HG02623 (cell line): Measurements from ENCODE around the gene CFAP46.
"Not testable (repeated sequence)": the region's sequence is repeated elsewhere in the genome, so short reads cannot be mapped to it uniquely, and the experiment has no call there.

Experiments
- ATAC-seq: cut with Tn5 transposase; IDR thresholded peaks from one replicate; pipeline ENCODE4 v1.9.1; 2021; ENCODE audit warnings: moderate library complexity; ENCODE audit not compliant: unreplicated experiment

The CFAP46 gene

DNA sequence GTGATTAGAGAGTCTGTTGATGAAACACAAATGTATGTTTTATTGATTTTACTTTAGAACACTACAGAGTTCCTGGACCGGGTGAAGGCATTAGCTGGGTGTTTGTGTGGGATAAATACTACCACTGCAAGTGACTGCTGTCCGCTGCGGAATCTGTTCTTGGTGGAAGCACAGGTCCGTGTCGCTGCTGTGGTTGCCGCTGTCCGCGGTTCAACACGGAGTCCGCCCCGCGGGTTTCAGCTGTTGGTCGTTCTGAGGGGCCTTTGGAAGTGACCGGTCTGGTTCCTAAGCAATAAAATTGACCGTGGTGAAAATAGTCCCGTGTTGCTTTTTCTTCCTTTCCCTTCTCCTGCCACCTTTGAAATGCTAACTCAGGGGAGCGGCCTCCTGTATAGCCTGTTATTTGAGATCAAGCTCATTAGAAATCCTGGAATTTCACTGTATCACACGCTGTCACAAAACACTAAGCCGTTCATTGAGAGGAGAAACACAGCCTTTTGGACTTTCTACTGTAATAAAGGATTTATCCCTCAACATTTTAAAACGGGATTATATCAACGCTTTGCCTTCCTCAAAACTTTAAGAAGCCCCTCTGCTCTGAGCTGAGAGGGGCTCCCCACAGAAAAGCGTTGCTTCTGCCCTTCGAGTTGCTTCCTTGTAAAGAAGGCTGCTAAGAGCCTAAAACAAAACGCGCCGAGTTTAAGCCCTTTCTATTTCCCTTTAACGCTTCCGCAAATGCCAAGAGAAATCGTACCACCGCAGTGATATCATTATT lies 159.0 kb downstream of the CFAP46 start:
- no peak for ATAC-seq

DNA sequence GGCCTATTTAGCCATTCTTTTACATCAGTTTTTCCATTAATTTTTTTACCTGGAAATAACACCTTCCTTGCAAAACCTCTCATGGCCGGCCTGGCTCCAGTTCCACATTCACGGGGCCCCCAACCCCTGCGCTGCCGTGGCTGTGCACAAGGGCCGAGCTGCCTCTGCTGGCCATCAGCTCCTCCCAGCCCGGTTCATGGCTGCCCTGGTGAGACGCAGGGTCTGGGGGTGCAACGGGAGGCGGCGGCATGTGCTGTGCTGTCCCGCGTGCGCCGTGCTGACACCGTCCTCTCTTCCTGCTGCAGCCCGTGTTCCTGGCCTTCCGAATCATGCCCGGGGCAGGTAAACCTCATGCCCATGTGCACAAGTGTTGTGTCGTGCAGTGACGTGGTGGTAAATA lies 160.8 kb downstream of the CFAP46 start:
- ATAC-seq: no peak

DNA sequence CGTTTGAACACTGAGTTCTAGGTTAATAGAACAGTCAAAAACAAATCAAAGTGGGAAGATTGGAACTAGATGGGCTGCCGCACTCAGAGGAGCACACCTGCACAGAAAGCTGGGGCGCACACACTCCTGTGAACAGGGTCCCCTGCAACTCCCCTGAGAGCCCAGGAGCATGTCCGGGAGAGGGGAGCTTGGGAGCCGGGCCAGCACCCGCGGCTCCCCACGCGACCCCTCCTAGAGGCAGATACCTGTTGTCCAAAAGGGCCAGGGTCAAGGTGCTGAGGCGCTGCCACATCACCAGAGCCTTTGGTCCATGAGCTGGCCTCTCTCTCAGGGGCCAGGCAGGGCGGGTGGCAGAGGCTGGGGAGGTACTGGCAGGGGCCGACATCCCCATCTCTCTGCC lies 162.0 kb downstream of the CFAP46 start:
- no peak for ATAC-seq

DNA sequence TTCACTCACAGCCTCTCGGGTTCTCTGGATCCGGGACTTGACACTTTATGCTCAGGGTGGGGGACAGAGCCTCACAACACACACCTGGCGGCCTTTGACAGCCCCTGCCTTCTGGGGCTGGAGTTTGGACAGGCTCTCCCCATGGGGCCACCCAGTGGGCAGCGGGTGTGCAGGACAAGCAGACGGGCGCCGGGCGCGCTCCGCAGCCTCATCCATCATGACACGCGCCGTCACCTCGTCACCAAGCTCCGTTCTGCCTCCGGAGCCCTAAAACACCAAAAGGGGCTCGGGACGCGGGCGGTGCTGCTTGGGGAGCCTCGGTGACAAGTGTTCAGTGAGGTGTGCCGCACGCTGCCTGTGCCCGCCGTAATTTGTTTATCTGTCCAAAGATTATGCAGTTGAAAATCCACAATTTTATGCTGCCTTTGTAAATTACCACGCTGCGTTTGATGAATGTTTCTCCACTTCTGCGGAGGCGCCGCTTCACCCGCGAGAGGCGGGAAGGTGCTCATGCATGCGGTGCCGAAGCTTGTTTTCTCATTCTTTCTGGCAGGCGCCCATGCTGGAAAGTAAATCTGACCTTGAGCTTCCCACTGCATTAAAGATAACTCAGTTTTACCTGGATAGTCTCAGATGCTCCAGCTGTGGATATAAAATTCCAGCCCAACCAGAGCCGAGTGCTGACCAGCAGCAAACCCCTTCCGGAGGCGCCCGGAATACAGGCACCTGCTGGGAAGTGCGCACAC lies 162.6 kb downstream of the CFAP46 start:
- no peak for ATAC-seq

DNA sequence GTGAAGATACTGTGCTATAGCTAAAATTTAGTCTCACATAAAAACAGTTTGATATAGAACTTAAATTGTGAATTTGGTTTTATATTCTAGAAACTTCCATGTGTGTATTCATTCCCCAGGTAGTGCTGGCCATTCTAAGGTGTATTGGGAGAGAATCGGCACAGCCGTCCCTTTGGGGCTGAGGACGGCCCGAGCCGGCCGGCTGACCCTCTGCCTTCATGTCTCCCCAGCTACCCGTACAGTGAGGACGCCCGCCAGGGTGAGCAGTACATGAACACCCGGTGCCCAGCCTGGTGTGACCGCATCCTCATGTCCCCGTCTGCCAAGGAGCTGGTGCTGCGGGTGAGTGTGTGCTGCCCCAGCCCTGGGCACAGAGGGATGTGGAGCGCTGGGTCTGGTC lies 164.9 kb downstream of the CFAP46 start:
- ATAC-seq: no peak

DNA sequence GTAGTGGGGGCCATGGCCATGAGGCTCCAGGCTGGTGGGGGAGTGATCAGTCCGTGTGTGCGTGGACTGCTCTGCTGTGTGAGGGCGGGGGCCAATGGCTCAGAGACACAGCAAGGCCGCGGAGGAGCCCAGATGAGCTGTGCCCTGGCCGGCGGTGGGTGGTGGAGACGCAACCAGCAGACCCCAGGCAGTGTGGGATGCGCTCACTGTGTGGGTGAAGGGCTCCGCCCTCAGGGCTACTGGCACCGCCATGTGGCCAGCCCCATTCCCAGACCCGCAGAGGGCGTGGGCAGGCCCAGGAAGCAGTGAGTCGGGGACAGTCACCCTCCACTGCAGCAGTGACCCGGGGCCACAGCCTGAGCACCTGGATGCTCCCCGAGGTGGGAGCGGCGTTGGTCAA lies 165.5 kb downstream of the CFAP46 start:
- ATAC-seq: no peak

DNA sequence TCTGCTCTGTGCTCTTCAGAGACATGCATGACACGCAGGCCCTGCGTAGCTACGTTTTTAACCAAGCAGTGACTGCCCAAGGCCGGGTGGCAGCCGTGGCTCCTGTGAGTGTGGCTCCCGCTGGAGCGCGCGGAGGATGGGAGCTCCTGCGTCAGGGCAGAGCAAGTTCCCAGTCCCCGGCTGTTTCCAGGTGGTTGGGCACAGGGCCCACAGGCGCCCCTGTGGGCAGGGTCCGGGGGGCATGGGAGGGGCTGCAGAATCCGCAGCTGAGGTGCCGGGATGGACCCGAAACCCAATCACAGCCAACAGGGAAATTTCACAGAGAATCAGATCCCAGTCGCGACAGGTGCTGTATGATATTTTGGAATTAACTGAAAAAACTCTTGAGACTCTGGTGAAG lies 166.2 kb downstream of the CFAP46 start:
- ATAC-seq: no peak

DNA sequence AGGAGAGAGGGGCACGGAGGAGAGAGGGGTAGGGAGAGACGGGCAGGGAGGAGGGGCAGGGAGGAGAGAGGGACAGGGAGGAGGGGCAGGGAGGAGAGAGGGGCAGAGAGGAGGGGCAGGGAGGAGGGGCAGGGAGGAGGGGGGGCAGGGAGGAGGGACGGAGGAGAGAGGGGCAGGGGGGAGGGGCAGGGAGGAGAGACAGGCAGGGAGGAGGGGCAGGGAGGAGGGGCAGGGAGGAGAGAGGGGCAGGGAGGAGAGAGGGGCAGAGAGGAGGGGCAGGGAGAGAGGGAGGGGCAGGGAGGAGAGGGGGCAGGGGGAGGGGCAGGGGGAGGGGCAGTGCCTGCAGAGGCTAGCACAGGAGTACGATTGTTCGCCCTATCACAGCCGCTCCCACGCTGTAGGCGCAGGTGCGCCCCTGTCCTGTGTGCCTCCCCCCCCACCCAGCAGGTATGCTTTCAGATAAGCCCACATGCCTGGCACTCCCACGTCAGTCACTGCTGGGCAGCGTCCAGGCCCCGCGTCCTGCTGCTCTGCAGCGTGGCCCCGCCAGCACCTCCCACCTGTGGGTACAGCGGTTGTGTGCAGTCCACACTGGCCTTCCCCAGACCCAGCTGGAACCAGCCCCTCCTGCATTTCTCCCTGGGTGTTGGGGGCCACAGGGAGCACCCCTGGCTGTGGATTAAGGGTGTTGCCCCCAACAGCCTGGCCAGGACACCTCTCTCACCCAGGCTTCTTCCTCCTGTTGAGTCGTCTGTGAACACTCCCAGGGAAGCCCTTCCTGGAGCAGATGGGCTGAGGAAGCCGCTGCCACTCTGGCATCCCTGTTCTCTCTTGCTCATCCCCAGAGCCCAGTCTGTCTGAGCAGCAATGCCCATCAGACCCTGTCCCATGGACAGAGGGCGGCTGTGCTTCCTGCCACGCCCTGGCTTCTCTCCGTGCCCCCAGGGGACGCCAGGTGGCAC lies 167.2 kb downstream of the CFAP46 start:
- ATAC-seq: no peak

DNA sequence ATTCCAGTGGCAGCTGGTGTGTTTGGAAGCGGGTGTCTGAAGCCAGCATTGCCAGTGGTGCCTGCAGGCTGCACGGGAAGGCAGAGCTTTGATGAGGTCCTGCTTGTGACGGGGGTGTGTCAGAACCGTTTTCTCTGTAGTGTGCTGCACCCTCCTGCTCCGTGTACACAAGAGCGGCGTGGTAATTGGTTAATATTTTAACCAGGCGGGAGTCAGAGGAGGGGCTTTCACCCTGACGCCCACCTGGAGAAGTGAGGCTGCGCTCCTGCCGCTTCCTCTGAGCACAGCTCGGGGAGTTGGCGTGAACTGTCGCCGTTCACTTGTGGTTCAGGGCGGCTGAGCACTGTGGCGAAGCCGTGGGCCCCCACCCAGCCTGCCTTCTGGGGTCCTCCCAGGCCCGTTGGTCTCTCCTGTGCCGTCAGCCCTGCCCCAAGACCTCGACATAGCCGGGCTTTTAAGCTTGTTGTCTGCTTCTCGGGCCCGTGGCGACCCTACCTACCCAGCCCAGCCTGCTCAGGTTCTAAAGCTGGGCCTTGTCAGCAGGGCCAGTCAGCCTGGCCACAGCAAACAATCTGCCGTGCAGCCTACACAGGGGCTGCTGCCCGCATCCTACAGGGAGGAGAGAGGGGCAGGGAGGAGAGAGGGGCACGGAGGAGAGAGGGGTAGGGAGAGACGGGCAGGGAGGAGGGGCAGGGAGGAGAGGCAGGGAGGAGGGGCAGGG lies 168.0 kb downstream of the CFAP46 start:
- ATAC-seq: no peak

DNA sequence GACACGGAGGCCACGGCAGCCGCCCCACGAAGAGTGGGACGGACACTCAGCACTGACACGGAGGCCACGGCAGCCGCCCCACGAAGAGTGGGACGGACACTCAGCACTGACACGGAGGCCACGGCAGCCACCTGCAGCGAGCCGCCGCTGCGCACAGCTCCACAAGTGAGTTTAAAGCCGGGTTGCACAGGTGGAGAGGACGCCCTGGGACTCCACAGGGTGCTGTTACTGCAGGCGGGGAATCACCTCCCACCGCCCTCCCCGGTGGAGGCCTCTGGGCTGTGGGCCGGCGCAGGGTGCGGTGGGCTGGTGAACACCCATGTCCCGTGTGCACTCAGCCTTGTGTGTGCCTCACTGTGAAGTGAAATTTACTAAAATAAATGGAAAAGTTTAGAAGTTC lies 169.6 kb downstream of the CFAP46 start:
- not testable (repeated sequence) for ATAC-seq

DNA sequence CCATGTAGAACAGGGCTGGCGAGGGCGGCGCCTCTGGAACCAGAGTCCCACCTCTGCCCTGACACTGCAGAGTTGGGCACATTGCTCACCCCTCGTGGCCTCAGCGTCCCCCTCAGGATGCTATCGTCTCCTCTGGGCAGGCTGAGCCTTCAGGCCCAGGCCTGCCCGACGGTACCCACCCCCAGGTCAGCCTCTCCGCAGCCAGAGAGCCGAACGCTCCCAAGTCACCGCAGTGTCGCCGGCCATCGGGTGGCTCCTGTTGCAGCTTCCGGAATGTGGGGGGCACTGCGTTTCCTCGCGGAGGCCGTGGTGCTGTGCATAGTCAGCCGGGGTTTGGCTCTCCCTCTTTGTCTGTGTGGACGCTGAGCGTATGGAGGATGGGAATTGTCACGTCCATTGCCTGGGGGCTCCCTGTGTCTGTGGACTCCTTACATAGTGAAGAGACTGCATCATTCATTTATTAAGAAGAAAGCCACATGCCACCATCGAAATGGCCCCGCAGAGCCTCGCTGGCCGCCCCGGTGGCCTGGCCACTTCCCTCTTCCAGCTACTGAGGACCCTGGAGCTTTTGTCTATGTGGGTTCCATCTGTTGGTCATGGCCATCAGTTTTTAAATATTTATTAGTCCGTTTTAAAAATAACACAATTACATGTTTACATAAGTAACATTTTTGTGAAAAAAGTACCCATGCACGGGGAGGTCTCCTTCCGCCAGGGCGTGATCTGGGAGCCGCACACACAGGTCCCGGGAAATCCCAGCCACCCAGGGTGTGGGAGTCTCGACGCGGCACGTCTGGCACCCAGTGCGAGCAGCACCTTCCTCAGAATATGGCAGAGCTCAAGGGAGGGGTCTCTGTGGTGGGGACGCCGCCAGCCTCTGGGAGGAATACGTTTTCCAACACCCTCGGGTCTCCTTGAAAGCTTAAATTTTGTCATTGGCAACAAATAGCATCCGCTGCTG lies 172.0 kb downstream of the CFAP46 start:
- ATAC-seq: no peak

DNA sequence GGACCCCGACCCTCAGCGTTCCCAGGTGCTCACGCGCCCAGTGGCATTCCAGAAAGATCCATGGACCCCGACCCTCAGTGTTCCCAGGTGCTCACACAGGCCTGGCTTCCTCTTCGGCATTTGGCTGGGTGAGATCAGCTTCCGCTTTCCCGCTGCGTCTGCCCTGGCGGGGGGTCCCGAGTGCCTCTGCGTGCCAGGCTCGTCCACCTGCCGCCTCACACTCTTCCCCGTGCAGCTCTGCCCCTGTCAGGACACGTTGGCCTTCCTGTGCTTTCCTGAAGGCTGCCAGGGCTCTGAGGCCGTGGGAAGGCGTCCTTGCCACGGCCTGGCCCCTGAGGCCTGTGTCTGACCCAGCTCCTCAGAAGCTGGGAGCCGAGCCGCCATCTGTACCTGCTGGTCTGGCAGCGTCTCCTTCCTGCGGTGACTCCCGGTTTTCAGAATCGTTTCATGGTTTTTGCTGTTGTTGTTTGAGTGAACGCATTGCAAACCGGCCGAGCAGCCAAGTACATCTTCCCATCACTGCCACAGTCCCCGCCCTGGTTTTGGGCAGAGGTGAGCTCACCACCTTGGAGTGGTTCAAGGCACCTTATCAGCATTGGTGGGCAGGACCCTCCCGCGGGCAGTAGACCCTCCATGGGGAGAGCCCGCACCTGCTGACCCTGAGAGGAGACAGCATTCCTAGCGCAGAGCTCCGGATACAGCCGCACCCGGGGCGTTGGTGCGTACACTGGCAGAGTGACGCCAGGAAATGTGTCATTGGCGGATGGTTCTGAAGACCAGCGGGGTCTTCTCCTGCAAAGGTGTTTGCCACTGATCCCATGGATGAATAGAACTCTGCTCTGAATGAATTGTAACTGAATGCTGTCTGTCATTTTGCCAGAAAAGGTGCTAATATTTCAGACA lies 173.8 kb downstream of the CFAP46 start:
- ATAC-seq: no peak

DNA sequence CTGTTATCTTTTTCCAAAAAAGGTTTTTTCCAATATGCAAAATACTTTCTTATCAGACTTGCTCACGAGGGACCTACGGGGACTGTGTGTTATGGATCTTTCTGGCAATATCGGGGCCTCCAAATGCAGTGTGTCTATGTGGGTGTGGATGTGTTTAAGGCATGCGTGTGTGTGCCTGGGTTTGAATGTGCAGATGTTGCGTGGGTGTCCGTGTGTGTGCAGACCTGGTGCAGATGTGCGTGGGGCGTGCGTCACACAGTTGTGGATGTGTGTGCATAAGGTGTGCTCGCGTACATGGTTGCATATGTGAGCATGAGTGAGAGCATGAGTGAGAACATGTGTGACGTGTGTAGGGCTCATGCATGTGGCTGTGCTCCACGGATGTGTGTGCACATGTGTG lies 176.1 kb downstream of the CFAP46 start:
- no peak for ATAC-seq

DNA sequence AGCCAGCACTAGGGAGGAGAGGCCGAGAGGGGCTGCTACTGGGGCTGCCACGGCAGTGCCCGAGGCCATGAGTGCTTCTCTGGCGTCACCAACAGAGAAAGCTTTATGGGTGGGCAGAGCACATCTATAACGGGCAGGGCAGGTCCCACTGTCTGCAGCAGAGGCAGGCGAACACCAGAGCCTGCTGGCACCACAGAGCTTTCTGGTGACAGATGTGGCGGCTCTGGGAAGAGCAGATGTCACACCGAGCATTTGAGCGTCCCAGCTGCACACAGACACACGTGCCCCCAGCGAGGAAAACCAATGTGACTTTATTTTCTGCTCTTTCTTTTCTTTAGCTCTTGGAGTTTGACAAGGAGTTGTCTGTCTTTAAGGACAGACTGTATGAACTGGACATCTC lies 176.9 kb downstream of the CFAP46 start:
- ATAC-seq: no peak

DNA sequence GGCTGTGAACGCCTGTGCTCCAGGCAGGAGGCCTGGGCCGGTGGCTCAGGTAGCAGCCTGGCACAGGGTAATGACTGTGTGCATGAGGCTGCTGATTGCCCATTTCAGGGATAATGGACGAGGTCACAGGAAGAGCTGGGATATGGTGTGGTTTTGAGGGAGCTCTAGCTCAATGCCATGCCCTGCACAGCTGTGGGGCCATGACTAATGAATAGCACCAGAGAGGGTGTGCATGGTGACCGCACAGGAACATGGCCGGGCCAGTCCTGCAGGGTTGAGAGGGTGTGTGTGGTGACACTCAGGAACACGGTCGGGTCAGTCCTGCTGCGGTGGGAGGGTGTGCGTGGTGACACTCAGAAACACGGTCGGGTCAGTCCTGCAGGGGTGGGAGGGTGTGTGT lies 178.3 kb downstream of the CFAP46 start:
- no peak for ATAC-seq

DNA sequence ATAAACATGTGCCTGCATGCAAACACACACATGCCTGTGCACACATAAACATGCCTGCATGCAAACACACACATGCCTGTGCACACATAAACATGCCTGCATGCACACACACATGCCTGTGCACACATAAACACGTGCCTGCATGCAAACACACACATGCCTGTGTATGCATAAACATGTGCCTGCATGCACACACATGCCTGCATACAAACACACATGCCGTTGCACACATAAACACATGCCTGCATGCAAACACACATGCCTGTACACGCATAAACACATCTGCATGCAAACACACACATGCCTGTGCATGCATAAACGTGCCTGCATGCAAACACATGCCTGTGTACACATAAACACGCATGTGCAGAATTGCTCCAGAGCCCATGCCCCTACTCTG lies 178.8 kb downstream of the CFAP46 start:
- ATAC-seq: no peak

DNA sequence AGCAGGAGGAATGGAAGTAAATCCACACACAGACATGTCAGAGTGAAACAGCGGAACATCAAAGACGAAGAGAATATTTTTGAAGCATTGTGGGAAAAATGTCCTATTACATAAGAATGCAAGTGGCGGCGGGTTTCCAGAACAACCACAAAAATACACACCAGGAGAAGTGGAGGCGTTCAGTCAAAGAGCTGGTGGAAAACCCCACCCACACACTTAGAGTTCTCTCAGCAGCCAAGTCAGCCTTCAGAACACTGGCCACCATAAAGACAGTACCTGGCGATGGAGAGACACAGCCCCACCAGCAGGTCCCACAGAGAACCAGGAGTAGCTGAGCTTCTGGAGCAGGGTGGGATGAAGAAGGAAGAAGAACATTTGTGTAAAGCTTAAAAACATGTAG lies 180.1 kb downstream of the CFAP46 start:
- ATAC-seq: no peak

DNA sequence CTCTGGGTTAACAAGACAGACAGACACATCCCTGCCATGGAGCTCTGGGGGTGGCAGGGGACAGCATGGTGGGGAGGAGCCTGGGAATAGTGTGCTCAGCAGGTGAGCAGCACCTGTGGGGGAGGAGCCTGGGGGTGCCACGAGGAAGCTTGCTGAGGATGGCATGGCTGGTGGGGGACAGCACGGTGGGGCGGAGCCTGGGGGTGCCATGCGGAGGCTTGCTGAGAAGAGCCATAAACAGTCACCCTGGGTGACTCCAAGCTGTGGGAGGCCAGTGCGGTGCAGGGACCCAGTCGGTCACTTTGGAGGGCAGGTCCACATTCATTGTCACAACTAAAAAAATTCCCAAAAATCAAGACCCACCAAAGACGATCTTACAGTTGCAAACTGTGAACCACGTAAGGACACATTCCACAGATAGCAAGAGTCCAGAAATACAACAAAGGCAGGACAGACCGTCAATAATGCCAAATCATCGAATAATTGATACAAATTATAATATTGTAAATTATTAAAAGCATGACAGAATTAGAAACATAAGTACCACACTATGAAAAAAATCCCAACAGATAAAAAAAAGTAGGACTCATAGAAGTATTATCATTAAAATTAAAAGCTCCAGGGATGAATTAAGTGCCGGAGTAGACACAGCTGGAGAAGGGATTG lies 180.8 kb downstream of the CFAP46 start:
- ATAC-seq: no peak
